GM20000 (cell line): ENCODE data around the gene CA5A.

Experiments
- DNase-seq: peaks from one replicate; pipeline ENCODE4 v3.0.0; 2012; ENCODE audit warnings: low spot score
- TF ChIP-seq, protein P1 (sequence below): IDR thresholded peaks from 2 replicates; pipeline ENCODE4 v1.5.1; 2012; ENCODE audit warnings: mild to moderate bottlenecking, control low read depth; ENCODE audit errors: extremely low read depth, missing control alignments

CA5A gene

DNA sequence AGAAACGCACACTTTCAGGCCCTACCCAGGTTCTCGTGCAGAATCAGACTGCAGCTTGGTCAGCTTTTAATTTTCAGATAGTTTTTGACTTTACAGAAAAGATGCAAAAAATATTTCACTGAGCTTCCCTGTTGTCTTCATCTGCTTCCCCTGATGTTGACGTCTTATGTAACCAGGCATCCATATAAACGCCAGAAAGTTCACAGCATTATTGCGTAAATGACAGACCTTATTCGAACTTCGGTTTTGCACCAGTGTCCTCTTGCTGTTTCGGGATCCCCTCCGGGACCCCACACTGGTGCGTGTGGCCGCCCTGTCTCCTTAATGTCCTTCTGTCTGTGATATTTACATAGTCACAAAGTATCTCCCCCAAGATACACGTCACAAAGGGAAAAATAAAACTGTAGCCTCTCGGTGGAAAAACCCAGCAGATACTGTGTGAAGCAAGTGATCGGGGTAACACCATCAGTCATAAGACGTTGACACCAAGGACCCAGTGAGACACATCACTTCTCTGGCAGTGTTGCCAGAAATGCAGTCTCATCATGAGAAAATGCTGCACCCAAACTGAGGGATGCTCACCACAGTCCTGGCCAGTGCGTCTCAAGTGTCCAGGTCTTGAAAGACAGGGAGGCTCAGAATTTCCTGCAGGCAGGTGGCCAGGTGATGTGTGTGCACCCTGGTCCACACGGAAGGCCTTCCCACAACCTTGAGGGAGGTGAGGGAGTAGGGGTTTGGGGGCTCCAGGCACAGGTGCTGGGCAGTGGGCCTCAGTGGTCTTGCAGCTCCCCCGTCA, 19.2 kb upstream of the CA5A start:
- DNase-seq, result no peak

DNA sequence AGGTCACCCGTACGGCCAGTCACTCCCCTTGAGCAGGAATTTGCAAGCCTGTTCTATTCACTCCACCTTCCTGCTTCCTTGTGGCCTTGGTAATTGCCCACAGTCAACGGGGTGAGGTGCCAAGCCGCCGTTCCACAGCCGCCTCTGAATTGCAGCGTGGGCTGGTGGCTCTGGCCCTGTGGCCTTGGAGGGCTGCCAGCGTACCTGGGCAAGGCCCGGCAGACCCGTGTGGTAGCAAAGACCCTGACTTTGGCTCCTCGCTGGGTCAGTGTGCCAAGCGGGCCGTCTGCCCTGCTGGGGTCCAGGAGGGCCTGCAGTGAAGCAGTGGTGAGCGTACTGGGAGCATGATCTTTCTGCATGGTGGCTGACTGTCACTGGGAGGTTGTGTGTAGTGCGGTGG, 18.5 kb upstream of the CA5A start:
- TF ChIP-seq, protein P1, sequence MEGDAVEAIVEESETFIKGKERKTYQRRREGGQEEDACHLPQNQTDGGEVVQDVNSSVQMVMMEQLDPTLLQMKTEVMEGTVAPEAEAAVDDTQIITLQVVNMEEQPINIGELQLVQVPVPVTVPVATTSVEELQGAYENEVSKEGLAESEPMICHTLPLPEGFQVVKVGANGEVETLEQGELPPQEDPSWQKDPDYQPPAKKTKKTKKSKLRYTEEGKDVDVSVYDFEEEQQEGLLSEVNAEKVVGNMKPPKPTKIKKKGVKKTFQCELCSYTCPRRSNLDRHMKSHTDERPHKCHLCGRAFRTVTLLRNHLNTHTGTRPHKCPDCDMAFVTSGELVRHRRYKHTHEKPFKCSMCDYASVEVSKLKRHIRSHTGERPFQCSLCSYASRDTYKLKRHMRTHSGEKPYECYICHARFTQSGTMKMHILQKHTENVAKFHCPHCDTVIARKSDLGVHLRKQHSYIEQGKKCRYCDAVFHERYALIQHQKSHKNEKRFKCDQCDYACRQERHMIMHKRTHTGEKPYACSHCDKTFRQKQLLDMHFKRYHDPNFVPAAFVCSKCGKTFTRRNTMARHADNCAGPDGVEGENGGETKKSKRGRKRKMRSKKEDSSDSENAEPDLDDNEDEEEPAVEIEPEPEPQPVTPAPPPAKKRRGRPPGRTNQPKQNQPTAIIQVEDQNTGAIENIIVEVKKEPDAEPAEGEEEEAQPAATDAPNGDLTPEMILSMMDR, result no peak
- DNase-seq, result no peak

More for the DNA sequence above, 19.2 kb upstream of the CA5A start:
- TF ChIP-seq, protein P1, result no peak

DNA sequence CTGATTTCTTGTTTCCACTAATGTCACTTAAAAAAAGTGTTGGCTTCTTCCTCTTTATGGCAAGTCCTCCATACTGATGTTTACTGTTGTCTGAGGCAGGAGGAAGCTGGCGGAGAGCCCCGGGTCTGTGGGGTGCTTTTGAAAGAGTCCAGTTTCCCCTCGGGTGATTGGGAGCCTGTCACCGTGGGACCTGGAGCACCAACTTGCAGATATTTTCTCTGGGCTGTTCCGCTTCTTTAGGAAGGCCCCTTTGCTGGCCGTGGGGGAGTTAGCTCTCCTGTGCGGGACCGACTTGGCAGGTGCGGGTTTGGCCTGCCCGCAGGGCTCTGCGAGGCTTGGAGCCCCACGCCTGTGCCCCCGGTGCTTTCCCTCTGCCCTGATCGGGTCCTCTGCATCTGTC, 18.0 kb upstream of the CA5A start:
- TF ChIP-seq, protein P1, result no peak
- DNase-seq, result no peak

DNA sequence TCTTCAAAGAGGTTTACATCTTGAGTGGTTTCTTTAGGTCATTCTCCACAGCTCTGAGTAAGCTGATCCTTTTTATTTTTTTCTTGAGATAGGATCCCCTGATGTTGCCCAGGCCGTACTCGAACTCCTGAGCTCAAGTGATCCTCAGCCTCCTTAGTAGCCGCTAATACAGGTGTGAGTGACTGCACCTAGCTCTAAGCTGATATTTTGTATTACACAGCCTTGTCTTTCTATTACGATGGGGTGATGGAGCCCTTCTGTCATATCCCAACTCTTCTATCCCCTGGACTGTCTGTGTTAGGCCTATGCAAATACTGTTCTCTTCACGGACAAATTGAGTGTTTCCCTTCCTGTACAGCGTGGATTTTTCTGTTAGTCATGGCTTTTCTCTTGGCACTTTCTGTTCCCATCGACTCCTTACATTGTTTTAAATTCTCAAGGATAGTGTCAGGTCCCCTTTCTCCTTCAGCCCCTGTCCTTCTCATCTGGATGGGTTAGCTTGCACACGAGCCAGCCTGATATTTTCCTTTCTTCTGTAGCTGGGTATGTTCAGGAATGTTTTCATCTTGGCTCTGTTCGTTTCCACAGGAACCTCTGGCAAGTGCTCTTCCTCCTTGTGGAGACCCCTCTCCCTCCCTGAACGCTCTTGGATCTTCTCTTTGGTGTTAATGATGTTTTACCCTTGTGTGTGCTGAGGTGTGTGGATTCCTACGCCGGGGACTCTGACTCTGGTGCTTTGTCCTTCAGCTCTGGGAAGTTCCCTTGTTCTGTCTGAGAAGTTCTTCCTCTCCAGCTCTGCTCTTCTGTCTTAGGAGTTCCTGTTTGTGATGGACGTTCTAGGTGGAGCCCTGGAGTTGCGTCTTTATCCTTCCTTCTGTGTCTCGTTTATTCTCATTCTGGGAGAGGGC, 17.2 kb upstream of the CA5A start:
- no peak for DNase-seq
- TF ChIP-seq, protein P1, result no peak

DNA sequence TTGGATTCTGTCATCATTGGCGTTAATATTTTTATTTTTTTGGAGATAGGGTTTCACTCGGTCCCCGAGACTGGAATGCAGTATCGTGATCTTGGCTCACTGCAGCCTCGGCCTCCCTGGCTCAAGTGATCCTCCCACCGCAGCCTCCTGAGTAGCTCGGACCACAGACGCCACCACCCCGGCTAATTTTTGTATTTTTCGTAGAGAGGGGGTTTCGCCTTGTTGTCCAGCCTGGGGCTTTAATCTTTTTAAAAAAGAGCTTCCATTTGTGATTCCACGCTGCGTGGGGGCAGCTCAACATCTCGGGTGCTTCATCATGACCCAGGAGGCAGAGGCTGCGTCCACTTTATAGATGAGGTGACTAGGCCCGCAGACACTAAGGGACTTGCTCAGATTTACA, 16.4 kb upstream of the CA5A start:
- no peak for DNase-seq
- TF ChIP-seq, protein P1, result no peak

DNA sequence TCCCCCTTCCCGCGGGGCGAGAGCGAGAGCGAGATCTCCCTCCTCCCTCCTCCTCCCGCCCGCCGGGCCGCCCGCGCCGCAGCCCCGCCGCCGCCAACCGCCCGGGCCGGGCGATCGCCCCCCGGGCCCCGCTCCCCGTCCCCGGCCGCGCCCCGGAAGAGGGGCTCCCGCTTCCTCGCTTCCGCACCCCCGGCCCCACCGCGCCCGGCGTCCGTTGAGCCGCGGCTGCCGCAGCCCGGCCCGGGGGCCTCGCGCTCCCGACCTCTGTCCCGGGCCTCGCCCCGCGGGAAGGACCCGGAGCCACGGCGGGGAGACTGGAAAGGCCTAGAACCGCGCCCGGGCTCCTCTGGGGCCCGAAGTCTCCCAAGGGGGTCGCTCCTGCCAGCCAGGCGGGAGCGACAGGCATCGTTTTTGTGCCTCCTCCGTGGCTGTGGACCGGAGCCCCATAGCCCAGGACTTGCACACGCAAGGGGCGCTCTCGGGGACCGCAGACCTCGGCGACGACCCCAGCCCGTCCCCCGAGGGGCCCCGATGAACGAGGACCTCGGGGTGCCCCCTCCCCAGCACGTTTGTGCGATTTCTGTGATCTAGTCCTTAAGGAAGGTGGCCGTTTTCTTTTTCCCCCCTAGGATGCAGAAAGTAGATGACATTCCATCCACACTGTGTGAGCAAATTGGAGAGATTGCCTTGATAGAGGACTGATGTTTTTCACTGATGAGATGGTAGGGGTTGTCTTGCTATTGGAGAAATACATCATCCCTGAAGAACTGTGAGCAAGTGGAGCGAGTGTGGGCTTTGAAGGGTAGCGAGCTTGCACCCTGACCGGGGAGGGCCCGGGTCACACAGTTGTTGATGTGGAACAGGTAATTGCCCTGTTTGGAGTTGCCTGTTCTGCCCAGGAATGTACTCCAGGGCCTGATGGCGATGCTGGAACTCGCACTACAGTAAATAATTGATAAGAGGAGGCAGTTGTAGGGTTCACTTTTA, 15.5 kb upstream of the CA5A start:
- DNase-seq, result no peak

More for the DNA sequence above, 15.5 kb upstream of the CA5A start:
- TF ChIP-seq, protein P1, result no peak
